Activated B cell treated with CpG ODN at 0.5 μM for 24 hours (primary cell): ENCODE data around the gene FNTB. TPM values are rescaled to one million over a fixed set of nuclear protein-coding genes. Genes with fewer than 3 reads are reported as not detected.

Source experiments
- ATAC-seq: fragments of 200-7000 bp; cut with Tn5 transposase; one replicate; pipeline ENCODE4 v1.10.0; 2021; ENCODE audit warnings: low read depth, mild to moderate bottlenecking, moderate library complexity
- CTCF ChIA-PET: fragments of 350-600 bp; sonication (Branson Sonifier 250); formaldehyde crosslinking; loops from one replicate; lab custom pipeline; 2021; ENCODE audit warnings: antibody characterized with exemption; lab: Charles Lee
- POLR2A ChIA-PET: fragments of 350-600 bp; sonication (Branson Sonifier 250); formaldehyde crosslinking; loops from one replicate; lab custom pipeline; 2021; ENCODE audit warnings: antibody characterized with exemption; lab: Charles Lee
- DNase-seq: peaks from one replicate; pipeline ENCODE4 v3.0.0; 2022
- H3K27ac Mint-ChIP-seq: one replicate; pipeline ENCODE4 v1.8.0; 2020; ENCODE audit warnings: mixed read lengths
- H3K27me3 Mint-ChIP-seq: one replicate; pipeline ENCODE4 v1.8.0; 2021; ENCODE audit warnings: mixed read lengths
- H3K36me3 Mint-ChIP-seq: one replicate; pipeline ENCODE4 v1.8.0; 2021; ENCODE audit warnings: low read depth, mixed read lengths
- H3K4me1 Mint-ChIP-seq: one replicate; pipeline ENCODE4 v1.8.0; 2021; ENCODE audit warnings: mixed read lengths
- H3K4me3 Mint-ChIP-seq: one replicate; pipeline ENCODE4 v1.8.0; 2020; ENCODE audit warnings: mild to moderate bottlenecking, mixed read lengths
- H3K9me3 Mint-ChIP-seq: one replicate; pipeline ENCODE4 v1.8.0; 2020; ENCODE audit warnings: mixed read lengths
- CTCF ChIP-seq: fragments of 200-600 bp; IDR thresholded peaks from one replicate; pipeline ENCODE4 v1.8.0; 2022; ENCODE audit warnings: antibody characterized with exemption, mild to moderate bottlenecking
- intact Hi-C: fragments of 100-400 bp; cut with micrococcal nuclease; formaldehyde crosslinking; loops from one replicate; pipeline ENCODE4 v1.15.1; 2024
- total RNA-seq: library from RNA; stranded (reverse); gene quantifications from 2 replicates; pipeline ENCODE4 v1.2.3, GENCODE V29; 2022

Gene FNTB
- total RNA-seq, 1 donor from 2014 or later, result 10.5 TPM

GRCh38 chr14:65045006-65045405 lies 58.3 kb downstream of the FNTB start:
- Mint-ChIP-seq H3K9me3 (no peaks in the 10 kb centered on the region), H3K4me3 (no peak overlapping the region), H3K4me1 (peaks cover 10% of the 10 kb centered on the region), H3K36me3 (peaks cover 42% of the 10 kb centered on the region), H3K27ac (no peak overlapping the region), H3K27me3 (no peaks in the 10 kb centered on the region)
- no peak for TF ChIP-seq CTCF
- ChIA-PET CTCF (no interaction called here), POLR2A (no interaction called here)
- ATAC-seq (no peak), DNase-seq (no peak)
- intact Hi-C loops, result no loop called here

GRCh38 chr14:65045709-65046108 lies 59.0 kb downstream of the FNTB start:
- no peak for ATAC-seq
- H3K27ac Mint-ChIP-seq, result no peak overlapping the region
- H3K9me3 Mint-ChIP-seq, result no peaks in the 10 kb centered on the region
- CTCF ChIA-PET, result no interaction called here
- H3K4me1 Mint-ChIP-seq, result peaks cover 10% of the 10 kb centered on the region
- no peak overlapping the region for H3K4me3 Mint-ChIP-seq
- H3K27me3 Mint-ChIP-seq, result no peaks in the 10 kb centered on the region
- DNase-seq, result no peak
- POLR2A ChIA-PET, result interaction anchor here (0.6 kb wide), 1 partner anchor 273 kb away, joined by 6 read pairs; no protein-coding TSS in a partner anchor
- intact Hi-C loops, result no loop called here
- peaks cover 41% of the 10 kb centered on the region for H3K36me3 Mint-ChIP-seq
- no peak for TF ChIP-seq CTCF

- CTCF ChIA-PET, result no interaction called here
- POLR2A ChIA-PET, result no interaction called here
- TF ChIP-seq CTCF, result no peak
- DNase-seq (no peak), ATAC-seq (no peak)
- Mint-ChIP-seq H3K4me3 (no peak overlapping the region), H3K4me1 (no peaks in the 10 kb centered on the region), H3K27ac (no peak overlapping the region), H3K27me3 (no peaks in the 10 kb centered on the region), H3K9me3 (no peaks in the 10 kb centered on the region), H3K36me3 (peaks cover 28% of the 10 kb centered on the region)
- intact Hi-C loops, result no loop called here
Observed at GRCh38 chr14:65052832-65053231, 66.1 kb downstream of the FNTB start.

GRCh38 chr14:65053466-65053865 lies 66.8 kb downstream of the FNTB start:
- H3K27ac Mint-ChIP-seq, result no peak overlapping the region
- CTCF ChIA-PET, result no interaction called here
- H3K36me3 Mint-ChIP-seq, result peaks cover 31% of the 10 kb centered on the region
- POLR2A ChIA-PET, result interaction anchor here (0.6 kb wide), 1 partner anchor 110 kb away, joined by 3 read pairs; no protein-coding TSS in a partner anchor
- H3K27me3 Mint-ChIP-seq, result no peaks in the 10 kb centered on the region
- H3K4me1 Mint-ChIP-seq, result no peaks in the 10 kb centered on the region
- ATAC-seq (no peak), DNase-seq (no peak)
- no peaks in the 10 kb centered on the region for H3K9me3 Mint-ChIP-seq
- TF ChIP-seq CTCF, result no peak
- no peak overlapping the region for H3K4me3 Mint-ChIP-seq
- intact Hi-C loops, result no loop called here

GRCh38 chr14:65054471-65055085 lies 67.9 kb downstream of the FNTB start:
- Mint-ChIP-seq H3K27ac (no peak overlapping the region), H3K27me3 (no peaks in the 10 kb centered on the region), H3K4me1 (no peaks in the 10 kb centered on the region), H3K9me3 (no peaks in the 10 kb centered on the region), H3K4me3 (no peak overlapping the region), H3K36me3 (peaks cover 40% of the 10 kb centered on the region)
- DNase-seq (no peak), ATAC-seq (no peak)
- ChIA-PET POLR2A (no interaction called here), CTCF (no interaction called here)
- no peak for TF ChIP-seq CTCF
- intact Hi-C loops, result no loop called here
